GM12878 (cell line): ENCODE results near the gene ARHGAP22. TPM values are rescaled to one million over a fixed set of nuclear protein-coding genes. Genes with fewer than 3 reads are reported as not detected.

Source experiments
- ATAC-seq: fragments of 200-7000 bp; cut with Tn5 transposase; 3 replicates; pipeline ENCODE4 v1.9.1; 2020; ENCODE audit warnings: mild to moderate bottlenecking, moderate library complexity
- BruUV-seq: library from RNA; stranded (reverse); fragments of 400-500 nt; replicated peaks from 2 replicates; lab custom pipeline; 2021; lab: Mats Ljungman, UMichigan
- CTCF ChIA-PET: fragments of 300-600 bp; sonication (Branson Sonifier 250); formaldehyde crosslinking; extraction: SDS; loops from one replicate; lab custom pipeline; 2021; ENCODE audit warnings: inconsistent platforms; lab: Yijun Ruan, JAX
- POLR2A ChIA-PET: fragments of 350-600 bp; formaldehyde crosslinking; extraction: SDS; loops from one replicate; lab custom pipeline; 2021; ENCODE audit warnings: inconsistent platforms; lab: Charles Lee
- RAD21 ChIA-PET: fragments of 300-600 bp; sonication (Branson Sonifier 250); formaldehyde crosslinking; loops from one replicate; lab custom pipeline; 2023; ENCODE audit warnings: antibody characterized with exemption; ENCODE audit not compliant: unreplicated experiment; lab: Charles Lee
- SMC1A ChIA-PET: fragments of 300-600 bp; sonication (Branson Sonifier 250); formaldehyde crosslinking; loops from one replicate; lab custom pipeline; 2023; ENCODE audit not compliant: unreplicated experiment, uncharacterized antibody; lab: Charles Lee
- DNase-seq: peaks from one replicate; pipeline ENCODE4 v3.0.0-alpha.2; 2011; ENCODE audit warnings: low read depth, low spot score
- FAIRE-seq: peaks from 3 replicates; lab custom pipeline; 2011; peaks lifted over from hg19 to GRCh38; lab: Jason Lieb, UNC
- H2AFZ ChIP-seq: 2 replicates; pipeline ENCODE4 v1.6.0; 2011; ENCODE audit warnings: low read depth, low read length, control low read depth; ENCODE audit not compliant: control insufficient read depth
- H3K27ac ChIP-seq: 2 replicates; pipeline ENCODE4 v1.5.1; 2011; ENCODE audit warnings: control low read depth; ENCODE audit not compliant: control insufficient read depth, insufficient read depth
- H3K27me3 ChIP-seq, 2 experiments: replicated peaks in 1 of 2; 2 replicates each; pipeline versions ENCODE4 v1.6.0 to v1.6.1; 2011; ENCODE audit warnings: low read length in 1 of 2; ENCODE audit not compliant: control insufficient read depth in 2 of 2, insufficient read depth in 2 of 2
- H3K36me3 ChIP-seq, 2 experiments: 2 replicates each; pipeline ENCODE4 v1.5.1; 2011; ENCODE audit warnings: low read length in 1 of 2; ENCODE audit not compliant: control insufficient read depth in 2 of 2, insufficient read depth in 2 of 2
- H3K4me1 ChIP-seq: 2 replicates; pipeline ENCODE4 v1.6.1; 2011; ENCODE audit warnings: mild to moderate bottlenecking, low read length, moderate library complexity, mixed read lengths; ENCODE audit not compliant: control insufficient read depth, insufficient read depth
- H3K4me2 ChIP-seq: 2 replicates; pipeline ENCODE4 v1.6.0; 2011; ENCODE audit warnings: control low read depth; ENCODE audit not compliant: control insufficient read depth, insufficient read depth
- H3K4me3 ChIP-seq: fragments of 200-600 bp; sonication (generic); 2 replicates; pipeline ENCODE4 v1.5.1; 2016
- H3K79me2 ChIP-seq: 2 replicates; pipeline ENCODE4 v1.6.0; 2011; ENCODE audit warnings: low read length; ENCODE audit not compliant: control insufficient read depth, insufficient read depth
- H3K9ac ChIP-seq: 2 replicates; pipeline ENCODE4 v1.8.0; 2011; ENCODE audit warnings: low read length, control low read depth, mixed read lengths; ENCODE audit not compliant: control insufficient read depth, insufficient read depth
- H3K9me3 ChIP-seq: replicated peaks from 3 replicates; pipeline ENCODE4 v1.5.1; 2011; ENCODE audit warnings: mild to moderate bottlenecking, low read length; ENCODE audit not compliant: control insufficient read depth, insufficient read depth
- H4K20me1 ChIP-seq: 2 replicates; pipeline ENCODE4 v1.6.0; 2011; ENCODE audit not compliant: control insufficient read depth, insufficient read depth
- CBX5 ChIP-seq: sonication (generic); IDR thresholded peaks from 2 replicates; pipeline ENCODE4 v1.6.1; 2016; ENCODE audit warnings: low read depth, moderate library complexity, mild to moderate bottlenecking, inconsistent platforms
- EP300 ChIP-seq, 2 experiments: fragments of 150-350 bp in 1 of 2; IDR thresholded peaks; 2 replicates each; pipeline ENCODE4 v1.6.1; 2011 to 2012; ENCODE audit warnings: low read depth in 2 of 2, low read length in 2 of 2, borderline replicate concordance in 1 of 2, improper control_type of control experiment in 1 of 2, inconsistent platforms in 1 of 2; ENCODE audit not compliant: control insufficient read depth in 1 of 2
- FOXK2 ChIP-seq: fragments of 450-650 bp; IDR thresholded peaks from 2 replicates; pipeline ENCODE4 v1.6.1; 2017; ENCODE audit warnings: mild to moderate bottlenecking, moderate library complexity
- HDAC2 ChIP-seq: fragments of 200-600 bp; sonication (generic); IDR thresholded peaks from 2 replicates; pipeline ENCODE4 v1.6.1; 2017
- HDGF ChIP-seq: fragments of 450-650 bp; IDR thresholded peaks from 2 replicates; pipeline ENCODE4 v1.6.1; 2016; ENCODE audit warnings: antibody characterized with exemption
- NFIC ChIP-seq: IDR thresholded peaks from 2 replicates; pipeline ENCODE4 v1.6.1; 2012; ENCODE audit warnings: low read depth, mild to moderate bottlenecking, inconsistent platforms, low read length, moderate library complexity
- NR2C2 ChIP-seq: IDR thresholded peaks from 2 replicates; pipeline ENCODE4 v1.6.1; 2011; ENCODE audit warnings: borderline replicate concordance, low read depth; ENCODE audit not compliant: control insufficient read depth, insufficient read length
- RCOR1 ChIP-seq: conservative IDR thresholded peaks from 2 replicates; pipeline ENCODE4 v1.6.1; 2012; ENCODE audit warnings: low read depth, low read length, improper control_type of control experiment
- RUNX3 ChIP-seq: IDR thresholded peaks from 2 replicates; pipeline ENCODE4 v1.6.1; 2012; ENCODE audit warnings: low read length, inconsistent platforms
- TARDBP ChIP-seq: IDR thresholded peaks from 2 replicates; pipeline ENCODE4 v1.6.1; 2016; ENCODE audit warnings: borderline replicate concordance
- ZZZ3 ChIP-seq: IDR thresholded peaks from 2 replicates; pipeline ENCODE4 v1.6.1; 2011; ENCODE audit warnings: low read depth; ENCODE audit not compliant: control insufficient read depth, insufficient read length
- WGBS: methylation state at CpG from one replicate; pipeline ENCODE4 v1.1.6; 2016; ENCODE audit warnings: low lambda C conversion rate; ENCODE audit not compliant: insufficient replicate concordance, insufficient coverage; ENCODE audit errors: missing lambda C conversion rate; 5-methylcytosine and 5-hydroxymethylcytosine counted together
- in situ Hi-C: fragments of 300-500 bp; cut with MboI; formaldehyde crosslinking; loops from 9 replicates; pipeline ENCODE4 v1.14.3; 2018; ENCODE audit warnings: mixed read lengths
- intact Hi-C: fragments of 100-400 bp; cut with micrococcal nuclease; formaldehyde crosslinking; loops from one replicate; pipeline ENCODE4 v1.14.2; 2022; ENCODE audit not compliant: unreplicated experiment
- polyA plus RNA-seq, 11 experiments: library from polyadenylated mRNA; depleted of rRNA in 4 of 11; unstranded in 6 of 11; stranded (reverse) in 5 of 11; fragments of >200 nt; fragmentation: Nextera tagmentation in 4 of 11; fragmentation: Illumina TruSeq in 1 of 11; extraction: Ambion mirVana in 4 of 11; extraction: Trizol in 1 of 11; gene quantifications; 1 replicate in 1 of 11; 2 replicates in 10 of 11; pipeline versions ENCODE4 v1.2.1 to v1.2.3, GENCODE V29; 2011 to 2016; ENCODE audit warnings: inconsistent platforms in 2 of 11, missing spikeins in 2 of 11, low read depth in 1 of 11
- total RNA-seq, 4 experiments: library from RNA; depleted of rRNA in 3 of 4; stranded (reverse); fragments of >200 nt in 3 of 4; fragmentation: Illumina TruSeq in 1 of 4; extraction: Trizol in 1 of 4; gene quantifications; 2 replicates each; pipeline versions ENCODE4 v1.2.1 to v1.2.3, GENCODE V29; 2013 to 2021
- TF ChIP-seq, protein P1 (sequence below): fragments of 450-650 bp; IDR thresholded peaks from 2 replicates; pipeline ENCODE4 v1.6.1; 2018; ENCODE audit warnings: borderline replicate concordance, mild to moderate bottlenecking; ENCODE audit not compliant: partially characterized antibody

The ARHGAP22 gene
- total and polyA plus RNA-seq, 10 of the 15 experiments (the other 5 are each of a cell fraction or from before 2014, with no cell fraction given), result 0.07 to 0.61 (median 0.18) TPM; not detected in 5

DNA sequence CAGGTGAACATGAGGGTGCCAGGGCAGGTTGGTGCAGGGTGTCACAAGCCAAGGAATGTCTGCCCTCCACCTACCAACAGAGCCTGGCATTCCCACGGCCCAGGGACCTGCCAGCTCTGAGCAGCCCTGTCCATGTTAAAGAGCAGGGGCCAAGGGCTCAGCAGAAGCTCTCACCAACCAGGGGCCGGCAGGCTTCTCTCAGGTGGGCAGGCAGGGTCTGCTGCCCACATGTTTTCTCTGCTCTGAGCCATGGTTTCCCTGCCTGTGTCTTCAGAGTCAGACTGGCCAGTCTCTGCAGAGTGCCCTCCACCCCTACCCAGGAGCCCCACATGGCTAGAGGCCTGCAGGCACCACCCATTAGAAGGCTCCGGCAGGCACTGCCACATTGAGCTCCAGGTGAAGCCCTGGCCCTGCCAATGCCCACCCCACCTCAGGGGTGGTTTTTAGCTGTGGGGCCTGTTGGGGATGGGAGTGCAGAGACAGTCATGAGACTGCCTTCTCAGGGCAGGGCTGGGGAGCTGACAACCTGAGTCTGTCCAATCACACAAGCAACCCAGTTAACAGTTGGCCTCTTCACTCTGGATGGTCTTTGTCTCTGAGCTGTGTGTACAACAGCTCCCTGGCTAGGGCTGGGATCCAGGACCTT is 135.9 kb downstream of the ARHGAP22 start:
- no peak overlapping the region for H3K9ac ChIP-seq
- TF ChIP-seq NFIC, result no peak
- TF ChIP-seq FOXK2, result no peak
- TF ChIP-seq TARDBP, result no peak
- TF ChIP-seq CBX5, result no peak
- no peak for TF ChIP-seq EP300 (IDR thresholded peaks at IDR 0.05; ENCODE audit: borderline replicate concordance in 1 of 2, control insufficient read depth in 1 of 2, low read depth in 2 of 2, low read length in 2 of 2)
- TF ChIP-seq, all 136 proteins: peak for 0
- Histone ChIP-seq H3K36me3 (no peaks in the 10 kb centered on the region), H3K27ac (no peak overlapping the region), H3K9me3 (no peaks in the 10 kb centered on the region), H3K79me2 (no peaks in the 10 kb centered on the region), H2AFZ (no peak overlapping the region), H3K4me3 (no peak overlapping the region), H3K4me1 (no peaks in the 10 kb centered on the region), H3K27me3 (no peaks in the 10 kb centered on the region; a peak in 1 of 4 replicates), H3K4me2 (no peak overlapping the region), H4K20me1 (no peaks in the 10 kb centered on the region)
- ChIA-PET RAD21 (no interaction called here), SMC1A (interaction anchor here (0.8 to 0.9 kb wide), 2 partner anchors 10 to 71 kb away, joined by 3 to 5 read pairs; no protein-coding TSS in a partner anchor), POLR2A (no interaction called here), CTCF (no interaction called here)
- ATAC-seq (no peak), DNase-seq (no peak), FAIRE-seq (no peak)
- BruUV-seq, result no TSS peak
- in situ Hi-C loops, result no loop called here
- WGBS, result 42% methylated on average over 3 of the region's 3 CpGs
- intact Hi-C loops, result no loop called here

DNA sequence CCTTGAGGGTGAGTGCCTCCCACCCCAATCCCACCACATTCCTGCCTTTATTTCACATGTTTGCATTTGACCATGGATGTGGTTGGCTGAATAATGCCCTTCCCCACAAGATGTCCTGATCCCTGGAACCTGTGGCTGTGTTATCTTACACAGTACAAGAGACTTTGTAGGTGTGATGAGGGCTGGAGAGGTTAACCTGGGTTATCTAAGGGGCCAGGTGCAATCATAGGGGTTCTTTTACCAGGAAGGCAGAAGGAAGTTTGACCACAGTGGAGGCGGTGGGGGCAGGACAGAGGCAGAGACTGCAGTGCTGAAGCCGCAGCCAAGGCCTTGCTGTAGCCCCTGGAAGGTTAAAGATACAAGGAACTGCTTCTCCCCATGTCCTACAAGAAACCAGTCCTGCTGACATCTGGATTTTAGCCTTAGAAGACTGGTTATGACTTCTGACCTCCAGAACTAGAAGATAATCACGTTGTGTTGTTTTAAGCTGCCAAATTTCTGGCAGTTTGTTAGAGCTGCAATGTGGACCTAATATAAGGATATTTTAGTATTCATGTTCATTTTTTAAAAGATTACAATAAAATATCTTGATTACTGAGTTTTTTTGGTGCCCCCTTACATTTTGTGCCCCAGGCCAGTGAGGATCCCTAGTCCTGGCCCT is 136.6 kb downstream of the ARHGAP22 start:
- SMC1A ChIA-PET, result no interaction called here
- Histone ChIP-seq H3K79me2 (no peaks in the 10 kb centered on the region), H2AFZ (no peak overlapping the region), H4K20me1 (no peaks in the 10 kb centered on the region), H3K4me3 (no peak overlapping the region), H3K27ac (no peak overlapping the region), H3K27me3 (no peaks in the 10 kb centered on the region), H3K36me3 (no peaks in the 10 kb centered on the region), H3K9me3 (no peaks in the 10 kb centered on the region), H3K4me1 (no peaks in the 10 kb centered on the region), H3K9ac (no peak overlapping the region), H3K4me2 (no peak overlapping the region)
- ATAC-seq, result no peak; the same call in 2 of the 3 replicates
- CTCF ChIA-PET, result no interaction called here
- DNase-seq, result no peak
- intact Hi-C loops, result no loop called here
- RAD21 ChIA-PET, result no interaction called here
- no TSS peak for BruUV-seq
- in situ Hi-C loops, result no loop called here
- POLR2A ChIA-PET, result no interaction called here
- 29% methylated on average over 3 of the region's 3 CpGs for WGBS
- FAIRE-seq, result no peak
- TF ChIP-seq, protein P1, sequence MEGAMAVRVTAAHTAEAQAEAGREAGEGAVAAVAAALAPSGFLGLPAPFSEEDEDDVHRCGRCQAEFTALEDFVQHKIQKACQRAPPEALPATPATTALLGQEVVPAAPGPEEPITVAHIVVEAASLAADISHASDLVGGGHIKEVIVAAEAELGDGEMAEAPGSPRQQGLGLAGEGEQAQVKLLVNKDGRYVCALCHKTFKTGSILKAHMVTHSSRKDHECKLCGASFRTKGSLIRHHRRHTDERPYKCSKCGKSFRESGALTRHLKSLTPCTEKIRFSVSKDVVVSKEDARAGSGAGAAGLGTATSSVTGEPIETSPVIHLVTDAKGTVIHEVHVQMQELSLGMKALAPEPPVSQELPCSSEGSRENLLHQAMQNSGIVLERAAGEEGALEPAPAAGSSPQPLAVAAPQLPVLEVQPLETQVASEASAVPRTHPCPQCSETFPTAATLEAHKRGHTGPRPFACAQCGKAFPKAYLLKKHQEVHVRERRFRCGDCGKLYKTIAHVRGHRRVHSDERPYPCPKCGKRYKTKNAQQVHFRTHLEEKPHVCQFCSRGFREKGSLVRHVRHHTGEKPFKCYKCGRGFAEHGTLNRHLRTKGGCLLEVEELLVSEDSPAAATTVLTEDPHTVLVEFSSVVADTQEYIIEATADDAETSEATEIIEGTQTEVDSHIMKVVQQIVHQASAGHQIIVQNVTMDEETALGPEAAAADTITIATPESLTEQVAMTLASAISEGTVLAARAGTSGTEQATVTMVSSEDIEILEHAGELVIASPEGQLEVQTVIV, result no peak
- no peak for TF ChIP-seq RUNX3
- TF ChIP-seq ZZZ3, result no peak
- no peak for TF ChIP-seq RCOR1
- TF ChIP-seq NR2C2, result no peak
- TF ChIP-seq HDAC2, result no peak
- no peak for TF ChIP-seq HDGF
